Stomach (tissue), 9 donors: Measurements from ENCODE around the gene SIGLEC9. TPM values are rescaled to one million over a fixed set of nuclear protein-coding genes. Genes with fewer than 3 reads are reported as not detected.
A peak's percentile ranks its signal among the peaks of the same experiment; 100 is the strongest.

Source experiments
- DNase-seq, 2 donors: peaks; one replicate each; pipeline versions ENCODE4 v3.0.0 to v3.0.0-alpha.2; 2013 to 2019
- H3K27ac ChIP-seq, 5 donors: fragments of 200-600 bp in 4 of 5; sonication (generic) in 4 of 5; one replicate each; pipeline ENCODE4 v1.5.1; 2013 to 2019; ENCODE audit warnings: mild to moderate bottlenecking in 1 of 5, moderate library complexity in 1 of 5
- H3K27me3 ChIP-seq, 3 donors: fragments of 200-600 bp; sonication (generic); one replicate each; pipeline ENCODE4 v1.5.1; 2017 to 2019; ENCODE audit warnings: mixed run types in 1 of 3
- H3K36me3 ChIP-seq, 4 donors: fragments of 200-600 bp; sonication (generic); 1 replicate in 3 of 4; 2 replicates in 1 of 4; pipeline ENCODE4 v1.5.1; 2016 to 2019
- H3K4me1 ChIP-seq, 4 donors: fragments of 200-600 bp; sonication (generic); one replicate each; pipeline ENCODE4 v1.5.1; 2016 to 2019
- H3K4me3 ChIP-seq, 4 donors: fragments of 200-600 bp; sonication (generic) in 3 of 4; one replicate each; pipeline ENCODE4 v1.5.1; 2016 to 2019; ENCODE audit warnings: mild to moderate bottlenecking in 1 of 4
- H3K9me3 ChIP-seq, 4 donors: fragments of 200-600 bp; sonication (generic); one replicate each; pipeline ENCODE4 v1.5.1; 2016 to 2019
- CTCF ChIP-seq, 7 experiments: fragments of 450-650 bp in 4 of 7; fragments of 200-600 bp in 3 of 7; sonication (generic) in 3 of 7; IDR thresholded peaks; one replicate each; pipeline ENCODE4 v1.5.1; 2016 to 2019; ENCODE audit warnings: antibody characterized with exemption in 7 of 7, control low read depth in 2 of 7, mild to moderate bottlenecking in 1 of 7
- EP300 ChIP-seq: sonication (generic); formaldehyde crosslinking; IDR thresholded peaks from one replicate; pipeline ENCODE4 v1.6.1; 2017; ENCODE audit warnings: antibody characterized with exemption
- POLR2A ChIP-seq, 4 donors: fragments of 450-650 bp; IDR thresholded peaks; one replicate each; pipeline ENCODE4 v1.6.1; 2016; ENCODE audit warnings: antibody characterized with exemption in 4 of 4, control low read depth in 2 of 4, mild to moderate bottlenecking in 1 of 4, moderate library complexity in 1 of 4
- POLR2AphosphoS5 ChIP-seq, 3 donors: sonication (generic); formaldehyde crosslinking; IDR thresholded peaks; one replicate each; pipeline ENCODE4 v1.6.1; 2016; ENCODE audit warnings: antibody characterized with exemption in 3 of 3
- WGBS, 5 donors: extraction: QIAGEN DNeasy Blood & Tissue Kit in 3 of 5; methylation state at CpG; one replicate each; pipeline versions ENCODE4 v1.1.5 to v1.1.7; 2013 to 2018; 5-methylcytosine and 5-hydroxymethylcytosine counted together
- intact Hi-C: fragments of 100-400 bp; cut with DNase I; formaldehyde crosslinking; loops from one replicate; pipeline ENCODE4 v1.15.1; 2023; ENCODE audit warnings: low total_unique reads
- polyA plus RNA-seq, 3 donors: library from polyadenylated mRNA; stranded (reverse); fragments of 200-250 nt; gene quantifications; one replicate each; pipeline ENCODE4 v1.2.3, GENCODE V29; 2013
- total RNA-seq, 5 donors: library from RNA; depleted of rRNA; stranded (reverse); fragments of >200 nt; gene quantifications; one replicate each; pipeline versions ENCODE4 v1.1.0 to v1.2.3, GENCODE V29; 2014 to 2016
- donor health status: healthy with polysubstance abuse.
- donor health status: Bipolar disorder and iron deficiency.
- donor health status: healthy.

SIGLEC9 gene
- total and polyA plus RNA-seq, 8 donors: 0.61 to 13.9 (median 1.2) TPM; not detected in 1

GRCh38 chr19:51119611-51120010 lies 5.1 kb upstream of the SIGLEC9 start:
- peaks cover 0 to 52% (median 0%) of the 10 kb centered on the region in 3 donors for H3K27me3 ChIP-seq
- no peaks in the 10 kb centered on the region for H3K9me3 ChIP-seq
- peak overlapping the region in 1 of 5 donors; percentile 81 for H3K27ac ChIP-seq
- TF ChIP-seq EP300 (no peak), CTCF (IDR thresholded peaks at IDR 0.05) (no peak), POLR2A (IDR thresholded peaks at IDR 0.05) (no peak), POLR2AphosphoS5 (IDR thresholded peaks at IDR 0.05) (no peak)
- 64 to 89% (median 81%) methylated on average over 3 to 6 of the region's 6 CpGs for WGBS, 5 donors
- no peak overlapping the region for H3K4me3 ChIP-seq
- DNase-seq: no peak
- no peaks in the 10 kb centered on the region for H3K36me3 ChIP-seq
- peaks cover 0 to 7% (median 0%) of the 10 kb centered on the region in 4 donors for H3K4me1 ChIP-seq
- intact Hi-C loops: no loop called here

- TF ChIP-seq POLR2A (IDR thresholded peaks at IDR 0.05): no peak
- no peak for TF ChIP-seq CTCF (IDR thresholded peaks at IDR 0.05)
- TF ChIP-seq EP300: no peak
- no peak for TF ChIP-seq POLR2AphosphoS5 (IDR thresholded peaks at IDR 0.05)
- no peak for DNase-seq
- peaks cover 0 to 50% (median 0%) of the 10 kb centered on the region in 3 donors for H3K27me3 ChIP-seq
- no peak overlapping the region for H3K4me3 ChIP-seq
- H3K36me3 ChIP-seq: no peaks in the 10 kb centered on the region
- no peaks in the 10 kb centered on the region for H3K9me3 ChIP-seq
- H3K4me1 ChIP-seq: peaks cover 0 to 7% (median 0%) of the 10 kb centered on the region in 4 donors
- intact Hi-C loops: no loop called here
- WGBS, 5 donors: 77 to 87% (median 79%) methylated on average over 6 of the region's 6 CpGs
- peak overlapping the region in 1 of 5 donors; percentile 81 for H3K27ac ChIP-seq
These were observed 4.5 kb upstream of the SIGLEC9 start for GRCh38 chr19:51120160-51120559.

DNA sequence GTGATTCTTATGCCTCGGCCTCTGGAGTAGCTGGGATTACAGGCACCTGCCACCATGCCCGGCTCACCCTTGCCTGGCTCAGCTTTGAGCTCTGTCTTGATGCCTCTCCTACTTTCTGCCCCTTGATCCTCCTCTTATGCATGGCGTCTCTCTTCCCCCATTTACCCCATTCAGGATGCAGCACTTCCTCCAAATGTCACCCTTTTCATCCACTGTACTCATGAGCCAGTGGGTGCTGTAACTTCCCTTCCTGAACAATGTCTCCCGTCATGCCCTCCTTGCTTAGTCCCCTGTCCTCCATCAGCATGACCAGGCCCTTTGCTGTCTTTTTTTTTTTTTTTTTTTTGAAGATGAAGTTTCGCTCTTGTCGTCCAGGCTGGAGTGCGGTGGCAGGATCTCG lies 3.4 kb upstream of the SIGLEC9 start:
- H3K9me3 ChIP-seq: no peaks in the 10 kb centered on the region
- peaks cover 0 to 7% (median 0%) of the 10 kb centered on the region in 4 donors for H3K4me1 ChIP-seq
- H3K27ac ChIP-seq: peak overlapping the region in 2 of 5 donors; percentile 32 to 81
- intact Hi-C loops: no loop called here
- H3K36me3 ChIP-seq: no peaks in the 10 kb centered on the region
- no peak for TF ChIP-seq CTCF (IDR thresholded peaks at IDR 0.05)
- TF ChIP-seq EP300: no peak
- TF ChIP-seq POLR2AphosphoS5 (IDR thresholded peaks at IDR 0.05): no peak
- no peak for TF ChIP-seq POLR2A (IDR thresholded peaks at IDR 0.05)
- no peak for DNase-seq
- no peak overlapping the region for H3K4me3 ChIP-seq
- 78 to 93% (median 90%) methylated on average over 8 of the region's 8 CpGs for WGBS, 5 donors
- peaks cover 0 to 50% (median 0%) of the 10 kb centered on the region in 3 donors for H3K27me3 ChIP-seq

DNA sequence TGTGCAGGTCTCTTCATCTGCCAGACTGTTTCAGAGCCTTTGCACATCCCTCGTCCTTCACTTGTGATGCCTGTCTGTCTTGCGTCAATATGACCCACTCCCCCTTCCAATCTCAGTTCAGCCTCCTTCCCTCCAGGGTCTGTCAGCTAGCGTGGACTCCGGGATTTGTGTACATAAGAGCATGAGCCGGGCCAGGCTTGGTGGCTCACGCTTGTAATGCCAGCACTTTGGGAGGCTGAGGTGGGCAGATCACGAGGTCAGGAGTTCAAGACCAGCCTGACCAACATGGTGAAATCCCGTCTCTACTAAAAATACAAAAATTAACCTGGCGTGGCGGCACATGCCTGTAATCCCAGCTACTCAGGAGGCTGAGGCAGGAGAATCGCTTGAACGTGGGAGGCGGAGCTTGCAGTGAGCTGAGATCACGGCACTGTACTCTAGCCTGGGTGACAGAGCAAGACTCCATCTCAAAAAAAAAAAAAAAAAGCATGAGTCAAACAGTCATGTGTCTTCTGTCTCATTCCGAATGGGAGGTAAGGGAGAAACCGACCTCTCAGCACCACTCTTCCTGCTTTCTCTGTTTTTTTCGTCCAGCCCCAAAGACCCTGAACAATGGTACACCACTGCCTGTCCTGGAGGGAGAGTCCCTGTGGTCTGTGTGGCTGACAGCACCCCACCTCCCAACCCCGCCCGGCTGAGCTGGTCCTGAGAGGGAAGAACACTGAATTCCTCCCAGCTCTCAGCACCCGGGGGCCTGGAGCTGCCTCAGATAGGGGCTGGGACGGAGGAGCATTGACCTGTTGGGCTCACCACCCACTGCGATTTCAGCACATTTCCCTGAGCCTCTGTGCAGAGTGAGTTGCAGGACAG lies 2.4 kb upstream of the SIGLEC9 start:
- H3K27me3 ChIP-seq: peaks cover 0 to 43% (median 0%) of the 10 kb centered on the region in 3 donors
- H3K4me1 ChIP-seq: peaks cover 0 to 7% (median 0%) of the 10 kb centered on the region in 4 donors
- TF ChIP-seq CTCF (IDR thresholded peaks at IDR 0.05) (no peak), EP300 (no peak), POLR2A (IDR thresholded peaks at IDR 0.05) (no peak), POLR2AphosphoS5 (IDR thresholded peaks at IDR 0.05) (no peak)
- 59 to 71% (median 68%) methylated on average over 20 to 22 of the region's 22 CpGs for WGBS, 5 donors
- peak overlapping the region in 3 of 5 donors; percentile 61 to 81 (median 74) for H3K27ac ChIP-seq
- H3K36me3 ChIP-seq: no peaks in the 10 kb centered on the region
- H3K4me3 ChIP-seq: no peak overlapping the region
- DNase-seq: no peak
- no peaks in the 10 kb centered on the region for H3K9me3 ChIP-seq
- intact Hi-C loops: no loop called here
